HepG2 (cell line): Measurements from ENCODE around the gene UQCC5. TPM values are rescaled to one million over a fixed set of nuclear protein-coding genes. Genes with fewer than 3 reads are reported as not detected.

Experiments used
- ATAC-seq: fragments of 200-7000 bp; cut with Tn5 transposase; 3 replicates; pipeline ENCODE4 v1.9.1; 2020; ENCODE audit warnings: mild to moderate bottlenecking, moderate library complexity
- BruUV-seq: library from RNA; stranded (reverse); fragments of 400-500 nt; replicated peaks from 2 replicates; lab custom pipeline; 2021; lab: Mats Ljungman, UMichigan
- CTCF ChIA-PET: fragments of 300-600 bp; formaldehyde crosslinking; extraction: SDS; loops from one replicate; lab custom pipeline; 2021; ENCODE audit warnings: low total read pairs, inconsistent platforms, low intra/inter-chr PET ratio; lab: Yijun Ruan, JAX
- POLR2A ChIA-PET: fragments of 350-600 bp; sonication (Branson Sonifier 250); formaldehyde crosslinking; loops from one replicate; lab custom pipeline; 2020; ENCODE audit warnings: antibody characterized with exemption, inconsistent platforms; lab: Yijun Ruan, JAX
- DNase-seq: peaks from one replicate; pipeline ENCODE4 v3.0.0-alpha.2; 2015; ENCODE audit warnings: low spot score
- FAIRE-seq: peaks from 3 replicates; lab custom pipeline; 2011; peaks lifted over from hg19 to GRCh38; lab: Jason Lieb, UNC
- H2AFZ ChIP-seq: one replicate; pipeline ENCODE4 v1.6.1; 2011; ENCODE audit warnings: low read length, inconsistent platforms
- H3K27ac ChIP-seq: fragments of 300-600 bp; 3 replicates; pipeline ENCODE4 v1.8.0; 2011; ENCODE audit warnings: mixed run types, mild to moderate bottlenecking, mixed read lengths, low read length, inconsistent platforms; ENCODE audit not compliant: insufficient read depth; ENCODE audit errors: extremely low read length
- H3K27me3 ChIP-seq, 2 experiments: fragments of 200-600 bp in 1 of 2; 2 replicates in 1 of 2; 3 replicates in 1 of 2; pipeline versions ENCODE4 v1.6.0 to v1.8.0; 2011; ENCODE audit warnings: low read length in 2 of 2, mild to moderate bottlenecking in 2 of 2, moderate library complexity in 2 of 2, inconsistent platforms in 1 of 2; ENCODE audit not compliant: insufficient read depth in 2 of 2, control insufficient read depth in 1 of 2
- H3K36me3 ChIP-seq, 2 experiments: fragments of 200-600 bp in 1 of 2; replicated peaks in 1 of 2; 2 replicates in 1 of 2; 3 replicates in 1 of 2; pipeline versions ENCODE4 v1.5.1 to v1.8.0; 2011; ENCODE audit warnings: low read length in 2 of 2, inconsistent platforms in 1 of 2; ENCODE audit not compliant: insufficient read depth in 2 of 2, control insufficient read depth in 1 of 2
- H3K4me1 ChIP-seq: 2 replicates; pipeline ENCODE4 v1.5.1; 2012; ENCODE audit warnings: low read length, inconsistent platforms; ENCODE audit not compliant: insufficient read depth
- H3K4me2 ChIP-seq: 2 replicates; pipeline ENCODE4 v1.6.0; 2011; ENCODE audit warnings: low read depth, low read length, inconsistent platforms
- H3K4me3 ChIP-seq, 3 experiments: fragments of 200-600 bp in 1 of 3; sonication (generic), shearing (Covaris generic) in 1 of 3; replicated peaks in 1 of 3; 2 replicates each; pipeline ENCODE4 v1.5.1; 2011 to 2016; ENCODE audit warnings: low read length in 3 of 3, inconsistent platforms in 2 of 3, low read depth in 2 of 3, mild to moderate bottlenecking in 2 of 3, control low read depth in 1 of 3, mixed read lengths in 1 of 3; ENCODE audit not compliant: insufficient read depth in 1 of 3
- H3K79me2 ChIP-seq: one replicate; pipeline ENCODE4 v1.6.1; 2011; ENCODE audit warnings: low read length, inconsistent platforms; ENCODE audit not compliant: insufficient read depth
- H3K9ac ChIP-seq: 2 replicates; pipeline ENCODE4 v1.6.0; 2011; ENCODE audit warnings: mild to moderate bottlenecking, low read depth, low read length, inconsistent platforms; ENCODE audit not compliant: insufficient read depth
- H3K9me3 ChIP-seq: 2 replicates; pipeline ENCODE4 v1.5.1; 2012; ENCODE audit warnings: mild to moderate bottlenecking, low read length
- H4K20me1 ChIP-seq: 2 replicates; pipeline ENCODE4 v1.6.0; 2011; ENCODE audit warnings: inconsistent platforms, mild to moderate bottlenecking, low read length, moderate library complexity; ENCODE audit not compliant: insufficient read depth
- BORCS8-MEF2B ChIP-seq: sonication (generic); formaldehyde crosslinking; IDR thresholded peaks from 2 replicates; pipeline ENCODE4 v1.8.0; 2022; ENCODE audit warnings: mild to moderate bottlenecking, missing genetic modification reagents
- DNMT1 ChIP-seq: sonication (generic); formaldehyde crosslinking; IDR thresholded peaks from 2 replicates; pipeline ENCODE4 v1.5.1; 2020; ENCODE audit warnings: mild to moderate bottlenecking, missing genetic modification reagents
- DRAP1 ChIP-seq: IDR thresholded peaks from 2 replicates; pipeline ENCODE4 v1.6.1; 2016; ENCODE audit warnings: missing genetic modification reagents, missing compliant biosample characterization
- GFI1 ChIP-seq: sonication (generic); formaldehyde crosslinking; IDR thresholded peaks from 2 replicates; pipeline ENCODE4 v1.5.0; 2020; ENCODE audit warnings: missing genetic modification reagents, mild to moderate bottlenecking, borderline replicate concordance
- PHF8 ChIP-seq: sonication (generic); formaldehyde crosslinking; IDR thresholded peaks from 2 replicates; pipeline ENCODE4 v1.5.0; 2020; ENCODE audit warnings: missing genetic modification reagents
- TFE3 ChIP-seq: IDR thresholded peaks from 2 replicates; pipeline ENCODE4 v1.6.1; 2016
- ZC3H13 ChIP-seq: sonication (generic); formaldehyde crosslinking; IDR thresholded peaks from 2 replicates; pipeline ENCODE4 v1.8.1; 2023; ENCODE audit warnings: mild to moderate bottlenecking, missing genetic modification reagents, moderate library complexity
- ZNF12 ChIP-seq: sonication (generic); formaldehyde crosslinking; IDR thresholded peaks from 2 replicates; pipeline ENCODE4 v1.5.0; 2020; ENCODE audit warnings: missing genetic modification reagents
- ZNF740 ChIP-seq: sonication (generic); formaldehyde crosslinking; IDR thresholded peaks from 2 replicates; pipeline ENCODE4 v1.4.0; 2020; ENCODE audit warnings: missing genetic modification reagents
- WGBS: methylation state at CpG from one replicate; pipeline ENCODE4 v1.1.6; 2017; ENCODE audit warnings: low lambda C conversion rate; 5-methylcytosine and 5-hydroxymethylcytosine counted together
- in situ Hi-C: cut with HindIII; loops from 2 replicates; pipeline ENCODE4 v1.10.0; 2017; ENCODE audit warnings: low pct_unique_long_range_greater_than_20kb; ENCODE audit not compliant: extremely low pct_ligation_motif_present
- intact Hi-C: fragments of 100-400 bp; cut with micrococcal nuclease; formaldehyde crosslinking; loops from one replicate; pipeline ENCODE4 v1.10.0; 2022; ENCODE audit not compliant: unreplicated experiment
- polyA plus RNA-seq, 8 experiments: library from polyadenylated mRNA; depleted of rRNA in 3 of 8; stranded (reverse) in 7 of 8; unstranded in 1 of 8; fragments of >200 nt; fragmentation: Illumina TruSeq in 4 of 8; extraction: Trizol in 4 of 8; gene quantifications; 2 replicates each; pipeline versions ENCODE4 v1.2.1 to v1.2.3, GENCODE V29; 2011 to 2016; ENCODE audit warnings: low read depth in 4 of 8, missing spikeins in 1 of 8, mixed read lengths in 1 of 8; ENCODE audit not compliant: insufficient read depth in 1 of 8
- total RNA-seq, 5 experiments: library from RNA; depleted of rRNA; stranded (reverse); fragments of >200 nt; fragmentation: Illumina TruSeq; extraction: Trizol; gene quantifications; 2 replicates each; pipeline ENCODE4 v1.2.3, GENCODE V29; 2016; ENCODE audit warnings: low read depth in 1 of 5

Gene UQCC5
- total and polyA plus RNA-seq, 2 of the 13 experiments (the other 11 are each of a cell fraction or from before 2014, with no cell fraction given), result 15.4 to 29.5 TPM

- Histone ChIP-seq H3K4me3 (no peak overlapping the region), H3K36me3 (peaks cover 18 to 41% of the 10 kb centered on the region in 2 experiments), H3K9ac (no peak overlapping the region), H3K79me2 (no peaks in the 10 kb centered on the region), H3K27ac (no peak overlapping the region), H2AFZ (no peak overlapping the region)
- DNase-seq (no peak), ATAC-seq (no peak)
- CTCF ChIA-PET, result no interaction called here
- in situ Hi-C loops, result no loop called here
- no TSS peak for BruUV-seq
- TF ChIP-seq ZC3H13, result 0 out of 2 replicates have a peak, but pooled peaks have one; percentile 12
- TF ChIP-seq TFE3, result no peak
- no peak for TF ChIP-seq ZNF740 (CRISPR knock-in tag)
- TF ChIP-seq PHF8 (CRISPR knock-in tag), result no peak
- no peak for TF ChIP-seq BORCS8-MEF2B (CRISPR knock-in tag)
- no peak for TF ChIP-seq GFI1 (CRISPR knock-in tag)
- no peak for TF ChIP-seq ZNF12
- TF ChIP-seq DRAP1, result no peak
- no peak for TF ChIP-seq DNMT1 (CRISPR knock-in tag)
- TF ChIP-seq, all 625 proteins: peak for 1
- WGBS, result 94% methylated on average over 6 of the region's 18 CpGs
- POLR2A ChIA-PET, result no interaction called here
- Histone ChIP-seq H3K27me3 (no peaks in the 10 kb centered on the region), H3K4me1 (no peaks in the 10 kb centered on the region), H3K4me2 (no peak overlapping the region), H3K9me3 (no peaks in the 10 kb centered on the region), H4K20me1 (no peaks in the 10 kb centered on the region; the same call in 1 of the 2 replicates)
- no peak for FAIRE-seq
- intact Hi-C loops, result no loop called here
These were observed 47.0 kb upstream of the UQCC5 start for GRCh38 chr3:52489453-52489852.
